GM13976 (cell line): ENCODE results near the gene FYN.
"Not testable (repeated sequence)": the region's sequence is repeated elsewhere in the genome, so short reads cannot be mapped to it uniquely, and the experiment has no call there.

Experiments used
- DNase-seq: peaks from one replicate; pipeline ENCODE4 v3.0.0; 2012; ENCODE audit warnings: low spot score
- CTCF ChIP-seq: IDR thresholded peaks from 2 replicates; pipeline ENCODE4 v1.5.1; 2012; ENCODE audit warnings: borderline replicate concordance, mild to moderate bottlenecking; ENCODE audit not compliant: insufficient read depth; ENCODE audit errors: extremely low read depth, missing control alignments, control extremely low read depth
- in situ Hi-C: fragments of 300-500 bp; cut with MboI; formaldehyde crosslinking; loops from one replicate; pipeline ENCODE4 v1.12.0; 2022; ENCODE audit warnings: low sequenced_read_pairs, mixed read lengths, inconsistent platforms; ENCODE audit not compliant: unreplicated experiment

FYN gene

GRCh38 chr6:111789598-111789997 is 83.7 kb downstream of the FYN start:
- DNase-seq = no peak
- in situ Hi-C loops = no loop called here
- no peak for TF ChIP-seq CTCF

GRCh38 chr6:111788379-111789276 is 84.6 kb downstream of the FYN start:
- TF ChIP-seq CTCF = no peak
- in situ Hi-C loops = no loop called here
- no peak for DNase-seq

DNA sequence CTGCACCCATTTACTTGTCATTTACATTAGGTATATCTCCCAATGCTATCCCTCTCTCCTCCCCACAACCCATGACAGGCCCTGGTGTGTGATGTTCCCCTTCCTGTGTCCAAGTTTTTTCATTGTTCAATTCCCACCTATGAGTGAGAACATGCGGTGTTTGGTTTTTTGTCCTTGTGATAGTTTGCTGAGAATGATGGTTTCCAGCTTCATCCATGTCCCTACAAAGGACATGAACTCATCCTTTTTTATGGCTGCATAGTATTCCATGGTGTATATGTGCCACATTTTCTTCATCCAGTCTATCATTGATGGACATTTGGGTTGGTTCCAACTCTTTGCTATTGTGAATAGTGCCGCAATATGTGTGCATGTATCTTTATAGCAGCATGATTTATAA is 87.1 kb downstream of the FYN start:
- DNase-seq, in situ Hi-C loops: not testable (repeated sequence)

DNA sequence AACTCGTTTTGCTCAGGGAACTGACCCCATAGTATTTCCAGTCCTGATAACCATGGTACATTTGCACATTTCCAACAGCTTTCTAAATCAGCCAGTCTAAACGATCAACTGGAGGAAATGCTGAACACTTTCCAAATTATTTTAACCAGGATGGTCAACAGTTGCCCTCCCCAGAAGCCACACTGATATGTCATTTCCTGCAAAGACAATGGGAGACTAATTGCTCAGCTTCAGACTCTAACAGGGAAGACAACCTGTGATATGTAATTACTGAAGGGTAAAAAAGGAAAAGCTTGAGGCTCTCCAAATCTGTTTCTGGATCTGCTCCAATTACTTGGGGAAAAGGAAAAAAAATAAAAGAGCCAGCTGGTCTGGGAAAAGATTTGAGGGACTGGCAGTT is 88.8 kb downstream of the FYN start:
- TF ChIP-seq CTCF = no peak
- no peak for DNase-seq
- in situ Hi-C loops = no loop called here

GRCh38 chr6:111782887-111783466 is 90.3 kb downstream of the FYN start:
- in situ Hi-C loops = no loop called here
- no peak for TF ChIP-seq CTCF
- no peak for DNase-seq

DNA sequence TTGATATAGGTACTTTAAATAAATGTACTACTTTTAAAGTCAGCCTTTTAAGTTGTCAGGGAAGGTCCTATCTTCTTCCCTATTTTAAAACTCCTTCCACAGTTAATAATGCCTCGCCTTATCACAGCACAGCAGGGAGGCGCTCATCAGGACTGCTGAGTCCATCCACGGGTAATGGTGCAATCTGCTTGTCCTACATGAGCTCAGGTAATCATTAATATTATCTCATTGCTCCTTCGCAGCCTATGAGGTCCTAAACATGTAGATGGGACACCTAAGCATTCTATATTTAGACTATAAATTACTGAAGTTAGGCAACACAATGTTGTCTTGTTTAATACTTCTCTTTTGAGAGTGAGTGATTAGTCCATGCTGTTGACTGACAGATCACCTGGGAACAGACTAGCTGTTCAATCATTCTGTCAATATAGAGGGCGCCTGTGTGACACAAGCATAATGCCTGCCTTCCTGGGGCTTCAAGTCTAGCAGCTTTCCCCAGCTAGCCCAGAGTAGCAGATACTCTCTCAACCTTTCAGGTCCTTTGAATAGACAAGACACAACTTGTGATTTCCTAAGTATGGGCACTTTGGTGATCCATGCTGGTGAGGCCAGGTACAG is 91.0 kb downstream of the FYN start:
- in situ Hi-C loops = no loop called here
- no peak for DNase-seq
- no peak for TF ChIP-seq CTCF

DNA sequence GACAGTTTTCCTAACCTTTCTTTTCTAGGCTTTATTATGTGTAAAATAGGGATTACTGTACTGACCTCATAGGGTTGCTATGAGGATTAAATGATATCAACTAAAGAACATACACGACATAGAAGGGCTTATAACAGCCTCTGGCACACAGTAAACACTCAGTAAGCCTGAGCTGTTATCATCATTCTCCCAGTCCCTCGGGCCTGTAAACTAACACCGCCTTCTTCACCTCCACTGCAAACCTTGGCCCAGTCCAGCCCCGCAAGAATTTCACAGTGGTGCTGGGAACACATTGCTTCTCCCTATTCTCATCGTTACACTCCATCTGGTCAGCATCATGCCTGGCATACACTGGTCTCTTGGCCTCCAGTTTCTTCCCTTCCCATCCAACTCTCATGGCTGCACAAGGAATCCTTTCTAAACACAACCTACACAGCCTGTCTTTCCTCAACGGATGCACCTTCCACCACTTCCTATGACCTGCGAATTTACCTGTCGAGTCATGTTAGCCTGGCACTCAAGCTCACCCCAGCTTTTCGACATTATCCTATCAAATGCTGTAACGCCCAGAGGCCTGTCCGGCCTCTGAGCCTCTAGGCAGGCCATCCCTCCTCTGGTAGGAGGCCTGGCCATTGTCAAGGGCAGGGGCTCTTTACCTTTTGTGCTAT is 92.1 kb downstream of the FYN start:
- in situ Hi-C loops = no loop called here
- DNase-seq = no peak
- TF ChIP-seq CTCF = no peak
